Common myeloid progenitor, CD34-positive (primary cell): ENCODE results near the gene PAN3.

Experiments used
- CTCF ChIA-PET: fragments of 350-600 bp; sonication (Branson Sonifier 250); formaldehyde crosslinking; loops from one replicate; lab custom pipeline; 2021; ENCODE audit warnings: antibody characterized with exemption; lab: Charles Lee
- POLR2A ChIA-PET: fragments of 350-600 bp; sonication (Branson Sonifier 250); formaldehyde crosslinking; loops from one replicate; lab custom pipeline; 2021; ENCODE audit warnings: antibody characterized with exemption; lab: Charles Lee
- DNase-seq, 3 donors: peaks; one replicate each; pipeline versions ENCODE4 v3.0.0 to v3.0.0-alpha.2; 2013
- H3K27ac ChIP-seq, 2 experiments: 1 replicate in 1 of 2; 2 replicates in 1 of 2; pipeline ENCODE4 v1.7.0; 2013; ENCODE audit warnings: inconsistent platforms in 2 of 2, low read length in 2 of 2, mild to moderate bottlenecking in 2 of 2, low read depth in 1 of 2, moderate library complexity in 1 of 2; ENCODE audit not compliant: severe bottlenecking in 2 of 2, insufficient read depth in 1 of 2, poor library complexity in 1 of 2
- H3K27me3 ChIP-seq, 5 experiments: replicated peaks in 2 of 5; 1 replicate in 3 of 5; 2 replicates in 2 of 5; pipeline versions ENCODE4 v1.6.1 to v1.7.0; 2013; ENCODE audit warnings: low read length in 4 of 5, mild to moderate bottlenecking in 2 of 5, moderate library complexity in 2 of 5, inconsistent platforms in 1 of 5; ENCODE audit not compliant: insufficient read depth in 5 of 5, control insufficient read depth in 4 of 5
- H3K36me3 ChIP-seq, 4 experiments: 1 replicate in 2 of 4; 2 replicates in 2 of 4; pipeline versions ENCODE4 v1.6.1 to v1.7.0; 2013; ENCODE audit warnings: low read length in 3 of 4, control low read depth in 1 of 4, mild to moderate bottlenecking in 1 of 4; ENCODE audit not compliant: control insufficient read depth in 4 of 4, insufficient read depth in 4 of 4
- H3K4me1 ChIP-seq, 4 experiments: 1 replicate in 3 of 4; 2 replicates in 1 of 4; pipeline versions ENCODE4 v1.6.1 to v1.7.1; 2013; ENCODE audit warnings: low read length in 3 of 4, mild to moderate bottlenecking in 3 of 4, control low read depth in 1 of 4, inconsistent platforms in 1 of 4, moderate library complexity in 1 of 4; ENCODE audit not compliant: control insufficient read depth in 4 of 4, insufficient read depth in 4 of 4; ENCODE audit errors: control extremely low read depth in 1 of 4
- H3K4me3 ChIP-seq, 7 experiments: 1 replicate in 4 of 7; 2 replicates in 3 of 7; pipeline versions ENCODE4 v1.5.1 to v1.7.0; 2013; ENCODE audit warnings: mild to moderate bottlenecking in 7 of 7, low read length in 6 of 7, moderate library complexity in 6 of 7, inconsistent platforms in 2 of 7, low read depth in 2 of 7, control low read depth in 1 of 7; ENCODE audit not compliant: insufficient read depth in 4 of 7, control insufficient read depth in 1 of 7; ENCODE audit errors: extremely low read depth in 1 of 7
- H3K9me3 ChIP-seq, 5 experiments: 1 replicate in 4 of 5; 2 replicates in 1 of 5; pipeline versions ENCODE4 v1.6.1 to v1.7.1; 2013; ENCODE audit warnings: low read length in 4 of 5, mild to moderate bottlenecking in 2 of 5, inconsistent platforms in 1 of 5, low read depth in 1 of 5, moderate library complexity in 1 of 5; ENCODE audit not compliant: control insufficient read depth in 4 of 5, insufficient read depth in 2 of 5; ENCODE audit errors: control extremely low read depth in 1 of 5
- WGBS: methylation state at CpG from one replicate; pipeline ENCODE4 v1.1.5; 2013; ENCODE audit not compliant: insufficient coverage; 5-methylcytosine and 5-hydroxymethylcytosine counted together

Gene PAN3

GRCh38 chr13:28145049-28145448, 6.7 kb downstream of the PAN3 start:
- H3K27me3 ChIP-seq: no peaks in the 10 kb centered on the region
- ChIA-PET POLR2A (interaction anchor here (0.9 kb wide), 1 partner anchor 74 kb away, joined by 6 read pairs; no protein-coding TSS in a partner anchor), CTCF (interaction anchor here (0.6 kb wide), 1 partner anchor 693 kb away, joined by 3 read pairs; no protein-coding TSS in a partner anchor)
- no peak overlapping the region for H3K27ac ChIP-seq
- no peak for DNase-seq
- 96% methylated on average over 3 of the region's 6 CpGs for WGBS
- H3K4me3 ChIP-seq: no peak overlapping the region
- peaks cover 16 to 49% (median 36%) of the 10 kb centered on the region in 4 experiments for H3K4me1 ChIP-seq
- peaks cover 5 to 19% (median 13%) of the 10 kb centered on the region in 4 experiments for H3K36me3 ChIP-seq
- no peaks in the 10 kb centered on the region for H3K9me3 ChIP-seq

GRCh38 chr13:28147495-28147894, 9.2 kb downstream of the PAN3 start:
- Histone ChIP-seq H3K9me3 (no peaks in the 10 kb centered on the region), H3K4me3 (no peak overlapping the region), H3K27ac (no peak overlapping the region), H3K4me1 (peaks cover 9 to 25% (median 19%) of the 10 kb centered on the region in 4 experiments), H3K36me3 (peaks cover 5 to 19% (median 12%) of the 10 kb centered on the region in 4 experiments), H3K27me3 (no peaks in the 10 kb centered on the region)
- no peak for DNase-seq
- ChIA-PET POLR2A (no interaction called here), CTCF (interaction anchor here (1.1 to 1.6 kb wide), 3 partner anchors 9 to 84 kb away, joined by 3 to 4 read pairs (median 3); no protein-coding TSS in a partner anchor)
- no CpG with 5 or more reads among the region's 1 CpG for WGBS

- no peaks in the 10 kb centered on the region for H3K27me3 ChIP-seq
- WGBS: 95% methylated on average over 2 of the region's 4 CpGs
- H3K36me3 ChIP-seq: peaks cover 4 to 31% (median 11%) of the 10 kb centered on the region in 4 experiments
- DNase-seq: no peak
- H3K27ac ChIP-seq: no peak overlapping the region
- ChIA-PET POLR2A (no interaction called here), CTCF (no interaction called here)
- peaks cover 3 to 24% (median 6%) of the 10 kb centered on the region in 5 experiments for H3K9me3 ChIP-seq
- no peak overlapping the region for H3K4me3 ChIP-seq
- H3K4me1 ChIP-seq: peaks cover 3 to 25% (median 11%) of the 10 kb centered on the region in 4 experiments
Observed at GRCh38 chr13:28159057-28159456, 20.7 kb downstream of the PAN3 start.

- H3K4me3 ChIP-seq: peak overlapping the region in 1 of 7 experiments; percentile 45
- H3K27ac ChIP-seq: peak overlapping the region; percentile 12 to 73
- no CpG with 5 or more reads among the region's 1 CpG for WGBS
- H3K36me3 ChIP-seq: peaks cover 4 to 25% (median 11%) of the 10 kb centered on the region in 4 experiments
- peaks cover 3 to 25% (median 11%) of the 10 kb centered on the region in 4 experiments for H3K4me1 ChIP-seq
- peaks cover 3 to 16% (median 6%) of the 10 kb centered on the region in 5 experiments for H3K9me3 ChIP-seq
- no peaks in the 10 kb centered on the region for H3K27me3 ChIP-seq
- ChIA-PET POLR2A (interaction anchor here (1.0 kb wide), 1 partner anchor 15 kb away, joined by 3 read pairs; no protein-coding TSS in a partner anchor), CTCF (no interaction called here)
- peak; percentile 30 to 78 (median 70) for DNase-seq
Observed at GRCh38 chr13:28161370-28161769, 23.0 kb downstream of the PAN3 start.

GRCh38 chr13:28163587-28163986, 25.2 kb downstream of the PAN3 start:
- ChIA-PET POLR2A (no interaction called here), CTCF (interaction anchor here (0.6 to 0.9 kb wide), 2 partner anchors 9 to 1344 kb away, joined by 3 read pairs; no protein-coding TSS in a partner anchor)
- Histone ChIP-seq H3K4me3 (no peak overlapping the region), H3K9me3 (peaks cover 0 to 1% (median 0%) of the 10 kb centered on the region in 5 experiments), H3K27ac (no peak overlapping the region), H3K4me1 (peaks cover 3 to 25% (median 11%) of the 10 kb centered on the region in 4 experiments), H3K36me3 (peaks cover 5 to 7% (median 6%) of the 10 kb centered on the region in 4 experiments), H3K27me3 (no peaks in the 10 kb centered on the region)
- no peak for DNase-seq
- WGBS: no CpG with 5 or more reads among the region's 4 CpGs

- Histone ChIP-seq H3K27me3 (no peaks in the 10 kb centered on the region), H3K27ac (no peak overlapping the region), H3K36me3 (peaks cover 4 to 7% (median 6%) of the 10 kb centered on the region in 4 experiments), H3K4me1 (peaks cover under 1 to 14% (median 9%) of the 10 kb centered on the region in 4 experiments), H3K9me3 (no peaks in the 10 kb centered on the region), H3K4me3 (no peak overlapping the region)
- no peak for DNase-seq
- 83% methylated on average over 1 of the region's 1 CpG for WGBS
- CTCF ChIA-PET: no interaction called here
- POLR2A ChIA-PET: interaction anchor here (0.6 kb wide), 1 partner anchor 12 kb away, joined by 3 read pairs; no protein-coding TSS in a partner anchor
Observed at GRCh38 chr13:28166257-28166656, 27.9 kb downstream of the PAN3 start.

- 100% methylated on average over 5 of the region's 5 CpGs for WGBS
- Histone ChIP-seq H3K9me3 (no peaks in the 10 kb centered on the region), H3K27ac (no peak overlapping the region), H3K4me3 (no peak overlapping the region), H3K4me1 (no peaks in the 10 kb centered on the region), H3K36me3 (peaks cover 6 to 19% (median 13%) of the 10 kb centered on the region in 4 experiments), H3K27me3 (no peaks in the 10 kb centered on the region)
- ChIA-PET POLR2A (no interaction called here), CTCF (no interaction called here)
- DNase-seq: no peak
Observed at GRCh38 chr13:28171266-28171665, 32.9 kb downstream of the PAN3 start.
